Right forelimb (tissue), 1 donor: Measurements from ENCODE around the gene CYP2F1.
"Not testable (repeated sequence)": the region's sequence is repeated elsewhere in the genome, so short reads cannot be mapped to it uniquely, and the experiment has no call there.

Source experiments
- DNase-seq: peaks from one replicate; pipeline ENCODE4 v3.0.0-alpha.2; 2018

Gene CYP2F1

GRCh38 chr19:41114132-41114531, at the start of gene CYP2F1:
CYP2F1 (plus strand) TSS chr19:41114432; CDS start chr19:41116189, 1,757 bp downstream.
- DNase-seq, result no peak

- no peak for DNase-seq
These were observed 49.2 kb upstream of the CYP2F1 start for GRCh38 chr19:41064974-41065569.

GRCh38 chr19:41076286-41076685, 37.9 kb upstream of the CYP2F1 start:
- DNase-seq, result no peak

- DNase-seq, result no peak
These were observed 30.7 kb upstream of the CYP2F1 start for GRCh38 chr19:41083516-41083915.

- no peak for DNase-seq
These were observed 28.4 kb upstream of the CYP2F1 start for GRCh38 chr19:41085748-41086415.

DNA sequence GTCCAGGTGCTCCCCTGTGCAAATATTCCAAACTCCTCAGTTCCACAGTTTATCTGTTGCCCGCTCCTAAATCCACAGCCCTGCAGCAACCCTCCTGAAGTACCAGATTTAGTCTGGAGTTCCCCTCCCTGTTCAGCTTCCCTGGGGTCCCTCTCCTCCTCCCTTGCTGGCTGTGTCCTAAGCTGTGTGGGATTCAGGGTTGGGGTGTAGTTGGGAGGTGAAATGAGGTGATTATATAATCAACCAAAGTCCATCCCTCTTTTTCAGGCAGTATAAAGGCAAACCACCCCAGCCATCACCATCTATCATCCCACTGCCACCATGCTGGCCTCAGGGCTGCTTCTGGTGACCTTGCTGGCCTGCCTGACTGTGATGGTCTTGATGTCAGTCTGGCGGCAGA, 26.1 kb upstream of the CYP2F1 start, which contains the start of gene CYP2A13:
TSS of gene CYP2A13 (plus strand) at position 301 of the 400 bp plus-strand sequence. CDS start at position 322, 21 bp downstream.
- DNase-seq, result no peak

DNA sequence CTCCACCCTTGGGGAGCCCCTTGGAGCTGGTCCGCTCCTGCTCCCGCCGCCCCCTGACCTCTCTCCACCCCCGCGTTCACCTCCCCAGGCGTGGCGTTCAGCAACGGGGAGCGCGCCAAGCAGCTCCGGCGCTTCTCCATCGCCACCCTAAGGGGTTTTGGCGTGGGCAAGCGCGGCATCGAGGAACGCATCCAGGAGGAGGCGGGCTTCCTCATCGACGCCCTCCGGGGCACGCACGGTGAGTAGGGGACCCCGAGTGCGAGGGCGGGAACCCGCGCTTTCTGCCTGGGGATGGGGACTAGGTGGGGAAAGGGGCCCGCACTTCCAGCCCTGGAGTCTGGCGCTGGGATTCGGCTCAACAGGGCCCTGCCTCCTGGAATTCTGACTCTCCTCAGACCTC, 24.3 kb upstream of the CYP2F1 start:
- no peak for DNase-seq

GRCh38 chr19:41095703-41096102, 18.5 kb upstream of the CYP2F1 start:
- no peak for DNase-seq

GRCh38 chr19:41096353-41096752, 17.9 kb upstream of the CYP2F1 start:
- no peak for DNase-seq

DNA sequence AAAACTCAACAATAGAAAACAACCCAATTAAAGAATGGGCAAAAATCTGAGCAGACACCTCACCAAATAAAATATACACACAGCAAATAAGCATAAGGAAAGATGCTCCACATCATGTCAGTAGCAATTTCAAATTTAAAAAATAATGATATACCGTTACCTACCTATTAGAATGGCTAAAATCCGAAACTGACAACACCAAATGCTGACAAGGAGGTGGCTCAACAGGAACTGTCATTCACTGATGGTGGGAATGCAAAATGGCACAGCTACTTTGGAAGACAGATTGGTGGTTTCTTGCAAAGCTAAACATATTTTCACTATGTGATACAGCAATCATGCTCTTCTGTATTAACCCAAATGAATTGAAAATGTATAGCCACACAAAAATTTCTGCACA, 16.9 kb upstream of the CYP2F1 start:
- DNase-seq, result no peak

- no peak for DNase-seq
These were observed 15.5 kb upstream of the CYP2F1 start for GRCh38 chr19:41098762-41099161.

GRCh38 chr19:41102210-41102609, 12.0 kb upstream of the CYP2F1 start:
- not testable (repeated sequence) for DNase-seq

DNA sequence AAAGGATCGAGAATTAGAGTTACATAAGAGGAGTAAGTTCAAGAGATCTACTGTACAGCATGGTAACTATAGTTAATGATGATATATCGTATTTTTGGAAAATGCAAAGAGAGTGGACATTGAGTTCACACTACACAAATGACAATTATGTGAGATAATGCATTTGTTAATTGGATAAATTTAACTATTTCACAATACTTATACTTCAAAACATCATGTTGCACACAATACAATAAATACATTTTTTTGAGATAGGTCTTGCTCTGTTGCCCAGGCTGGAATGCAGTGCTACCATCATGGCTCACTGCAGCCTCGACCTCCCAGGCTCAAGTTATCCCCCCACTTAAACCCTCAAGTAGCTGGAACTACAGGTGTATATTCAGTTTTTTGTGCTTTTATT, 8.1 kb upstream of the CYP2F1 start:
- DNase-seq, result no peak

GRCh38 chr19:41111296-41111695, 2.9 kb upstream of the CYP2F1 start:
- DNase-seq, result no peak

DNA sequence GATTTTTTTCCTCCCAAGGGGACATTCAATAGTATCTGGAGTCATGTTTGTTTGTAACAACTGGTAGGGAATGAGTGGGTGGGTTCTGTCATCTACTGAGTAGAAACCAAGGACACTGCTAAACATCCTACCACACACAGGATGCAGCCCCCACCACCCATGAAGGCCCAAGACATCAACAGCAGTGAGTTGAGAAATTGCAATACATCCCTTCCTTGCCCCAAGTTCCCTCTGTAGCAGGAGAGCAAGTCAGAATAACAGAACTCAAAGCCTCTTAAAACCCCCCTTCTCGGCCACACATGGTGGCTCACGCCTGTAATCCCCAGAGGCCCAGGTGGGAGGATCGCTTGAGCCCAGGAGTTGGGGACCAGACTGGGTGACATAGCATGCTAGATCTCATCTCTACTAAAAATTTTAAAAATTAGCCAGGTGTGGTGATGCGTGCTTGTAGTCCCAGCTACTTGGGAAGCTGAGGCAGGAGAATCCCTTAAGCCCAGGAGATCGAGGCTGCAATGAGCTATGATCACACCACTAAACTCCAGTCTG, 2.4 kb upstream of the CYP2F1 start:
- DNase-seq, result no peak

DNA sequence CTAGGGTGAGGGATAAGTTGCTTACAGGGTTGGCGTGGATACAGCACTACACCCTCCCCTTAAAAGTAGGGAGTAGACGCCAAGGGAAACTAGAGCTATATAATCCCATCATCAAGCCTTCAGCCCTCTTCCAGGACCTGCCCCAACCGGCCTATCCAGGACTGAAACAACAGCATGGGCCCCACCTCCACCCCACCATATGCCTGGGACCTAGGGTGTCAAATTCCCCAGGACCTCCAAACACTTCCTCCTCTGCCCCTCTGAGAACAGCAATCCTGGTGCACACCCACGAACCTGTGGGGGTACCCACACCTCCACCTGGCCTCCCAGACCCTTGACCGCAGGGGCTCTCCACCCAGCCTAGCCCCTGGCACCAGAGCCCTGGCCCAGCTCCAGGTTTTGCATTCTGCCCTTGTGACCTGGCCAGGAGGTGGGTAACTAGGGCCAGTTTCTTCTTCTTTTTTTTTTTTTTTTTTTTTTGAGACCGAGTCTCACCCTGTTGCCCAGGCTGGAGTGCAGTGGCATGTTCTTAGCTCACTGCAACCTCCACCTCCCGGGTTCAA, 1.4 kb upstream of the CYP2F1 start:
- DNase-seq, result no peak

- no peak for DNase-seq
These were observed 2.0 kb downstream of the CYP2F1 start for GRCh38 chr19:41116261-41116660.

GRCh38 chr19:41120929-41121911, 7.0 kb downstream of the CYP2F1 start:
- not testable (repeated sequence) for DNase-seq

DNA sequence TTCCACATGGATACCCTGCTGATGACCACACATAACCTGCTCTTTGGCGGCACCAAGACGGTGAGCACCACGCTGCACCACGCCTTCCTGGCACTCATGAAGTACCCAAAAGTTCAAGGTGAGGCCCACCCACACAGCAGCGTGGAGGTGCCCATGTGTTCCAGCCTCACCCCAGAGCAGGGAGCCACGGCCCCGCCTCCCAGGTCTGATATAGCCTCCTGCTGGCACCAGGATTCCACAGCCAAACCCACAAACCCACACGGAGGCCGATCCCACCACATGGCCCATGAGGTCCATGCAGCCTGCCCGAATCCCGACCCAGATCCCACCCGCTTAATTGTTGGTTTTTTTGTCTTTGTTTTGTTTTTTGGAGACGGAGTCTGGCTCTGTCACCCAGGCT, 8.6 kb downstream of the CYP2F1 start:
- not testable (repeated sequence) for DNase-seq

DNA sequence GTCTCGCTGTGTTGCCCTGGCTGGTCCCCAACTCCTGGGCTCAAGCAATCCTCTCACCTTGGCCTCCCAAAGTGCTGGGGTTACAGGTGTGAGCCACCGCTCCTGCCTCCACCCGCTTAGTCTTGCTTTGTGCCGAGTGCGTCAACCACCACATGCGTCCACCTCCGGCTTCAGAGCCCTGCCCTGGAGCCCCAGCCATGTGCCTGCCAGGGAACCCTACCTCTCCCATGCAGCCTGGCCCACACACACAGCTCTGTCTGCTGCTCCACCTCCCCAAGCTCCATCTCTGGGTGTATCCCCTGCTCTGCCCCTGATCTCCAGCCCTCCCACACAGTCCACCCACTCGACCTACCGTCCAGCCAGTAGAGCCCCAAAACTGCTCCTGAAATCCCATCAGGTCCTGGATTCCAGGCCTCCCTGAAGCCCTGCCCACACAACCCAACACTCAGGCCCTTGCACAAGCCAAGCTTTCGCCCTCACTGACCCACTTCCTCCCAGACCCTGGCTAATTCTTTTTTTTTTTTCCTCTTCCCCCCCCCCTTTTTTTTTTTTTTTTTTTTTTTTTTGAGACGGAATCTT, 9.6 kb downstream of the CYP2F1 start:
- no peak for DNase-seq

GRCh38 chr19:41126765-41127203, 12.6 kb downstream of the CYP2F1 start:
- DNase-seq, result not testable (repeated sequence)

- DNase-seq, result not testable (repeated sequence)
These were observed 13.1 kb downstream of the CYP2F1 start for GRCh38 chr19:41127362-41127761.
